Brain microvascular endothelial cell (primary cell): Measurements from ENCODE around the gene SRRM1.

Experiments used
- DNase-seq: peaks from one replicate; pipeline ENCODE4 v3.0.0-alpha.2; 2020
- H3K27ac ChIP-seq: fragments of 250-450 bp; sonication (Bioruptor Pico); 2 replicates; pipeline ENCODE4 v1.5.1; 2020; ENCODE audit warnings: mild to moderate bottlenecking, moderate library complexity
- H3K27me3 ChIP-seq: fragments of 250-450 bp; sonication (Bioruptor Pico); replicated peaks from 2 replicates; pipeline ENCODE4 v1.5.1; 2020; ENCODE audit warnings: mild to moderate bottlenecking
- H3K36me3 ChIP-seq: fragments of 250-450 bp; sonication (Bioruptor Pico); replicated peaks from 2 replicates; pipeline ENCODE4 v1.5.1; 2020; ENCODE audit warnings: mild to moderate bottlenecking
- H3K4me3 ChIP-seq: 2 replicates; pipeline ENCODE4 v1.5.1; 2011; ENCODE audit warnings: low read depth, mild to moderate bottlenecking, control low read depth, low read length, moderate library complexity
- CTCF ChIP-seq: IDR thresholded peaks from 2 replicates; pipeline ENCODE4 v1.5.1; 2011; ENCODE audit warnings: low read depth, mild to moderate bottlenecking, moderate library complexity, low read length, control low read depth, inconsistent platforms; ENCODE audit errors: missing control alignments
- in situ Hi-C: cut with HindIII; loops from 2 replicates; pipeline ENCODE4 v1.10.0; 2017; ENCODE audit warnings: low sequenced_read_pairs, low pct_ligation_motif_present

The SRRM1 gene

GRCh38 chr1:24691051-24691450 lies 47.9 kb downstream of the SRRM1 start:
- Histone ChIP-seq H3K4me3 (no peak overlapping the region), H3K27ac (no peak overlapping the region), H3K27me3 (no peaks in the 10 kb centered on the region), H3K36me3 (no peaks in the 10 kb centered on the region)
- in situ Hi-C loops: no loop called here
- no peak for DNase-seq
- no peak for TF ChIP-seq CTCF

GRCh38 chr1:24692351-24692980 lies 49.4 kb downstream of the SRRM1 start:
- H3K4me3 ChIP-seq: no peak overlapping the region
- no peaks in the 10 kb centered on the region for H3K27me3 ChIP-seq
- no peak for DNase-seq
- no peaks in the 10 kb centered on the region for H3K36me3 ChIP-seq
- in situ Hi-C loops: no loop called here
- no peak overlapping the region for H3K27ac ChIP-seq
- TF ChIP-seq CTCF: no peak

DNA sequence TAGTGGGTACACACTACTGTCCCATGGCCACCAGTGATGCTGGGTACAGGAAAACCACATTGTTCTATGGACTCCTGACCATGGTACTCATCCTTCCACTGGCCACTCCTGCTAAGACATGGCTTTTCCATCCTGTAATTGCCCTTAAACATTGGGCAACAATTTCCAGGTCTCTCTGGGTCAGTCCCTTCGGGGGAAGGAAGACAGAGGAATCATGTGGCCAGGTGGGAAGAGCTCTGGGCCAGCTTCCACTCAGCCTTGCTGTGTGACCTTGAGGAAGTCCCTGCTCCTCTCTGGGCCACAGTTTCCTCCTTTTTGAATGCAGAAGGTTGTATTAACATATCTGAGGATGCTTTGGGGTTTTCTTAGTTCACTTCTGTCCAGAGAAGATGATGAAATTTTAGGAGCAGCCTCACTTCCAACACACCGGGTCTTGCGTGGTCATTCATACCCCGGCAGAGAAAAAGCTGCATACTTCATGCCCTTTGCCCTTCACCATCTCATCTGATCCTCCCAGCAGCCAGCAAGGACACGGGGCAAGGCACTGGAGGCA lies 50.8 kb downstream of the SRRM1 start:
- H3K27ac ChIP-seq: no peak overlapping the region
- no peak overlapping the region for H3K4me3 ChIP-seq
- no peaks in the 10 kb centered on the region for H3K27me3 ChIP-seq
- H3K36me3 ChIP-seq: no peaks in the 10 kb centered on the region
- in situ Hi-C loops: no loop called here
- DNase-seq: no peak
- no peak for TF ChIP-seq CTCF

DNA sequence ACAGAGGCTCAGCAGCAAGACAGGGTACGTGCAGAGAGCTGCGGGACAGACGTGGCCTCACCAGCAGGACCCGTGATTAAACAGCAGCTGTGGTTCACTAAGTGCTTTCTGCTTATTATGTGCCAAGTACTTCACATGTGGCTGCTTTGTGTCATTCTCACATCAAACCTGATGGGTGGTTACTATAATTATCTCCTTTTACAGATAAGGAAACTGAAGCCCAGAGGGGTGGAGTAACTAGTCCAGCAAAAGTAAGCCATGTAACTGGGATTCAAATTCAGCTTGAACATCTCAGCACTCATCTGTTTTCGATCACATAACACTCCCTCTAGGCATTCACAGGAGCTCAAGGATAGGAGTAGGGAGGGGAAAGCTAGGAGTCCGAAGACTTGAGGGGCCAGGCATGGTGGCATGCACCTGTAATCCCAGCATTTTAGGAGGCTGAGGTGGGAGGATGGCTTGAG lies 51.3 kb downstream of the SRRM1 start:
- Histone ChIP-seq H3K4me3 (no peak overlapping the region), H3K36me3 (no peaks in the 10 kb centered on the region), H3K27me3 (no peaks in the 10 kb centered on the region), H3K27ac (no peak overlapping the region)
- in situ Hi-C loops: no loop called here
- no peak for DNase-seq
- TF ChIP-seq CTCF: no peak

- Histone ChIP-seq H3K27ac (no peak overlapping the region), H3K27me3 (no peaks in the 10 kb centered on the region), H3K36me3 (no peaks in the 10 kb centered on the region), H3K4me3 (no peak overlapping the region)
- no peak for DNase-seq
- in situ Hi-C loops: no loop called here
- TF ChIP-seq CTCF: no peak
Measured at GRCh38 chr1:24695202-24695974, 52.3 kb downstream of the SRRM1 start.
